Measurements from ENCODE around the gene ANKRD13D.

GRCh38 chr11:67261640-67261945, 27.5 kb upstream of the ANKRD13D start:
- TF ChIP-seq CTCF (conservative IDR thresholded peaks at IDR 0.05; ENCODE audit: low read depth, low read length), result peak; percentile 33; the same call in 1 of the 2 replicates
- no peak for TF ChIP-seq EZH2phosphoT487 (IDR thresholded peaks at IDR 0.05; ENCODE audit: borderline replicate concordance, low read length)
- TF ChIP-seq EZH2 (IDR thresholded peaks at IDR 0.05; ENCODE audit: low read length, unreplicated experiment), result no peak
